SIG-M5 treated with dmso at 0.1 percent for 504 hours (cell line): ENCODE results near the gene CCAR1.
"Not testable (repeated sequence)": the region's sequence is repeated elsewhere in the genome, so short reads cannot be mapped to it uniquely, and the experiment has no call there.

ENCODE experiments used
- DNase-seq: peaks from one replicate; lab custom pipeline; 2025; ENCODE audit not compliant: unreplicated experiment; lab: John Stamatoyannopoulos, UW

CCAR1 gene

DNA sequence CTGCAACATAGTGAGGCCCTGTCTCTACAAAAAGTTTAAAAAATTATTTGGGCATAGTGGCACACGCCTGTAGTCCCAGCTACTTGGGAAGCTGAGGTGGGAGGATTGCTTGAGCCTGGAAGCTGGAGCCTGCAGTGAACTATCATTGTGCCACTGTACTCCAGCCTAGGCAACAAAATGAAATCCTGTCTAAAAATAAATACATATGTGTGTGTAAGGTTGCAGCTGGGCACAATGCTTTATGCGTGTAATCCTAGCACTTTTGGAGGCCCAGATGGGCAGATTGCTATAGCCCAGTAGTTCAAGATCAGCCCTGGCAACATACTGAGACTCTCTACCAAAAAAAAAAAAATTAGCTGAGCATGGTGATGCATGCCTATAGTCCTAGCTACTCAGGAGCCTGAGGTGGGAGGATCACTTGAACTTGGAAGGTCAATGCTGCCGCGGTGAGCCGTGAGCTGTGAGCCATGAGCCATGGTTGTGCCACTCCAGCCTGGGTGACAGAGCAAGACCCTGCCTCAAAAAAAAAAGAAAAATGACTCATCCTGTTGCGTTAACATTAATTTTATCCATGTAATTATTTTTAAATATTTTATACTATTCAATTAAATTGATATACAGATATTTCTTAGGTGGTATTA, 38.3 kb downstream of the CCAR1 start:
- DNase-seq, result no peak

GRCh38 chr10:68759967-68760366, 38.9 kb downstream of the CCAR1 start:
- no peak for DNase-seq

DNA sequence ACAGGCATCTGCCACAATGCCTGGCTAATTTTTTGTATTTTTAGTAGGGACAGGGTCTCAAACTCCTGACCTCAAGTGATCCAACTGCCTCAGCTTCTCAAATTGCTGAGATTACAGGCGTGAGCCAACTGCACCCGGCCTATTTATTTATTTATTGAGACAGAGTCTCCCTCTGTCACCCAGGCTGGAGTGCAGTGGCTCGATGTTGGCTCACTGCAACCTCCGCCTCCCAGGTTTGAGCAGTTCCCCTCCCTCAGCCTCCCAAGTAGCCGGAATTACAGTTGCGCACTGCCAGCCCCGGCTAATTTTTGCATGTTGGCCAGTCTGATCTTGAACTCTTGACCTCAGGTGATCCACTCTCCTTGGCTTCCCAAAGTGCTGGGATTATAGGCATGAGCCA, 46.4 kb downstream of the CCAR1 start:
- not testable (repeated sequence) for DNase-seq

DNA sequence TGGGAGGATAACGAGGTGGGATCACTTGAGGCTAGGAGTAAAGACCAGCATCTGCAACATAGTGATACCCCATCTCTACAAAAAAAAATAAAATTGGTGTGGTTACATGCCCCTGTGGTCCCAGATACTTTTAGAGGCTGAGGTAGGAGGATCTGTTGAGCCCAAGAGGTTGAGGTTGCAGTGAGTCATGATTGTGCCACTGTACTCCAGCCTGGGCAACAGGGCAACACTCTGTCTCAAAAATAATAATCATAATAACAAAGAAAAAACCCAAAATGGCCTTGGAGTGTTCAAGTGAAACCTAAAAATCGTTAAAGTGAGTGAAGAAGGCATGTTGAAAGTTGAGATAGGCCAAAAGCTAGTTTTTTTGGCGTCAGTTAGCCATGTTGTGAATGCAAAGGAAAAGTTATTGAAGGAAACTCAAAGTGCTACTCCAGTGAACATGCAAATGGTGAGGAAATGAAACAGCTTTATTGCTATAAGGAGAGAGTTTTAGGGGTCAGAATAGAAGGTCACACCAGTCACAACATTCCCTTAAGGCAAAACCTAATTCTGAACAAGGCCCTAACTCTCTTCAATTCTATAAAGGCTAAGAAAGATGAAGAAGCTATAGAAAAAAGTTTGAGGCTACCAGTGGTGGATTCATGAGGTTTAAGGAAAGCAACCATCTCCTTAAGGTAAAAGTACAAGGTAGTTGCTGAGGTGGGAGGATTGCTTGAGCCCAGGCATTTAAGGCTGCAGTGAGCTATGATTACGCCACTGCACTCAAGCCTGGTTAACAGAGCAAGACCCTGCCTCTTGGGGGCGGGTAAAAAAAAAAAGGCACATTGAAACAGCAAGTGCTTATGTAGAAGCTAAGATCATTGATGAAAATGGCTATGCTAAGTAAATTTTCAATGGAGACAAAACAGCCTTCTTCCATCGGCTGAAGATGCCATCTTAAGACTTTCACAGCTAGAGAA, 60.9 kb downstream of the CCAR1 start:
- DNase-seq, result no peak

DNA sequence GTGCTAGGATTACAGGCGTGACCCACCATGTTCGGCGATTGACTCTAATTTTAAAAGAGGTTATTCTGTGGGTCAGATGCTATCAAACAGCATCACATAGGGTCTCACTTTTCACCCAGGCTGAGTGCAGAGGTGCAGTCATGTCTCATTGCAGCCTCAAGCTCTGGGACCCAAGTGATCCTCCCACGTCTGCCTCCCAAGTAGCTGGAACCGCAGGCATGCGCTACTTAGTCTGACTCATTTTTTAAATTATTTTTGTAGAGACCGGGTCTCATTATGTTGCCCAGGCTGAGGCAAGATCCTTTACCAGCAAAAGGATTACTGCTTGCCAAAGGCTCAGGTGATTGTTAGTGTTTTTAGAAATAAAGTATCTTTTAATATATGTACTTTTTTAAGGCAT, 63.4 kb downstream of the CCAR1 start:
- DNase-seq, result no peak

- no peak for DNase-seq
Measured at GRCh38 chr10:68787813-68788212, 66.8 kb downstream of the CCAR1 start.

DNA sequence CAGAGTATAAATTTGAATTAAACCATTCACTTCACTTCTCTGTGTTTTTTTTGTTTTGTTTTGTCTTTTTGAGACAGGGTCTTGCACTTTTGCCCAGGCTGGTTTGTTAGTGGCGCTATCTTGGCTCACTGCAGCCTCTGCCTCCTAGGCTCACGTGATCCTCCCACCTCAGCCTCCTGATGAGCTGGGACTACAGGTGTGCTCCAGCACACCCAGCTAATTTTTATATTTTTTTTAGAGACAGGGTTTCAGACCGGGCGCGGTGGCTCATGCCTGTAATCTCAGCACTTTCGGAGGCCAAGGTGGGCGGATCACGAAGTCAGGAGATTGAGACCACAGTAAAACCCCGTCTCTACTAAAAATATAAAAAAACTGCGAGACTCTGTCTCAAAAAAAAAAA, 69.4 kb downstream of the CCAR1 start:
- no peak for DNase-seq

GRCh38 chr10:68792115-68792514, 71.1 kb downstream of the CCAR1 start:
- DNase-seq, result no peak

DNA sequence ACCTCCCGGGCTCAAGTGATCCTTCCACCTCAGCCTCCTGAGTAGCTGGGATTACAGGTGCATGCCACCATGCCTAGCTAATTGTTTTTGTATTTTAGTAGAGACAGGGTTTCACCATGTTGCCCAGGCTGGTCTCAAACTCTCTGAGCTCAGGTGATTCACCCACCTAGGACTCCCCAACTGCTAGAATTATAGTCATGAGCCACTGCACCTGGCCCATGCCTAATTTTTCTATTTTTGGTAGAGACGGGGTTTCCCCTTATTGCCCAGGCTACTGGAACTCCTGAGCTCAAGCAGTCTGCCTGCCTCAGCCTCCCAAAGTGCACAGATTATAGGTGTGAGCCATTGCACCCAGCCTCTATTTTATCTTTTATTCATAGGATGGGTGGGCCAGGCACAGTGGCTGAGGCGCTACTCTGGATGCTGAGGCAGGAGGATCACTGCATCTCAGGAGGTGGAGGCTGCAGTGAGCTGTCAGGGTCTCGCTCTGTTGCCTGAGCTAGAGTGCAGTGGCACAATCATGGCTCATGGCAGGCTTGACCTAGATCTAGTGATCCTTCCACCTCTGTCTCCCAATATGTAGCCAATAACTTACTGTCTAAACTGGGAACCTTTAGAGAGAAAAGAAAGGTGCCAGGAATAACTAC, 75.0 kb downstream of the CCAR1 start:
- no peak for DNase-seq

DNA sequence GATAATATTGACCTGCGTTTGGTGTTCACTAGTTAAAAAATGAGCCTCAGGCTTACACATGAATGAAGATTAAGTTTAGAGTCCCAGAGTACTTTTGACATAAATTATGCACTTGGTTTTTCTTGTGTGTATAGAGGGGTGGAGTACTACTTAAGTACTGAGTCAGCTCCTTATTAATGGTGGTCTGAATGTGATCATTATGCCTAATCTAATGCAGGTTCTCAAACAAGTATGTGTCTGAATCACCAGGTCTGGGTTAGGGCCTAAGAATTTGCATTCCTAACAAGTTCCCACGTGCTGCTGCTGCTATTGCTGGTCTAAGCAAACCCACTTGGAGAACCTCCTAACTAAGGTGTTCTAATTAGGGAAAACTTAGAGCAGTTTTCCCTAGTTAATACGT, 75.6 kb downstream of the CCAR1 start:
- DNase-seq, result no peak

- no peak for DNase-seq
Measured at GRCh38 chr10:68800211-68800610, 79.2 kb downstream of the CCAR1 start.

GRCh38 chr10:68804692-68805091, 83.7 kb downstream of the CCAR1 start:
- DNase-seq, result no peak

DNA sequence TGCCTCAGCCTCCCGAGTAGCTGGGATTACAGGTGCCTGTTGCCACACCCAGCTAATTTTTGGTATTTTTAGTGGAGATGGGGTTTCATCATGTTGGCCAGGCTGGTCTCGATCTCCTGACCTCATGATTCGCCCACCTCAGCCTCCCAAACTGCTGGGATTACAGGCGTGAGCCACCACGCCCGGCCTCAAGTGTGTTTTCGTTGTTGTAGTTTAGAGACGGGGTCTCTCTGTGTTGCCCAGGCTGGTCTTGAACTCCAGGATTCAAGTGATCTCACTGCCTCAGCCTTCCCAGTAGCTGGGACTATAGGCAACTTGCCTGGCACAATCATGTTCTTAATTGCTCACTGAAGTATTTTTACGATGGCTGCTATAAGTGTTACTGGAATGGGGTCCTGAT, 89.8 kb downstream of the CCAR1 start:
- not testable (repeated sequence) for DNase-seq

DNA sequence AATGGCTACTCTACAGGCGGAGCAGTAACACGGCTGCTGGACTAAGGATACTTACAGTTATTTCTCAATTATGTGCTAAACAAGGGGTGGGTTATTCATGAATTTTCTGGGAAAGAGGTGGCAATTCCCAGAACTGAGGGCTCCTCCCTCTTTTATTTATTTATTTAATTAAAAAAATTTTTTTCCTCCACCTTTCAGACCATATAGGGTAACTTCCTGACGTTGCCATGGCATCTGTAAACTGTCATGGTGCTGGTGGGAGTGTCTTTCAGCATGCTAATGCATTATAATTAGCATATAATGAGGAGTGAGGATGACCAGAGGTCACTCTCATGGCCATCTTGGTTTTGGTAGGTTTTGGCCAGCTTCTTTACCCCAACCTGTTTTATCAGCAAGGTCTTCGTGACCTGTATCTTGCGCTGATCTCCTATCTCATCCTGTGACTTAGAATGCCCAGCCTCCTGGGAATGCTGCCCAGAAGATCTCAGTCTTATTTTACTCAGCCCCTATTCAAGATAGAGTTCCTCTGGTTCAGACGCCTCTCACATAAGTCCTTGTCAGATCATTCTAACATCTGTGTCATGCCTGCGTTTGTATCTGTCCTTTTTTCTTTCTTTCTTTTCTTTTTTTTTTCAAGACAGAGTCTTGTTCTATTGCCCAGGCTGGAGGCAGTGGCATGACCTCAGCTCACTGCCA, 90.4 kb downstream of the CCAR1 start:
- no peak for DNase-seq

GRCh38 chr10:68812420-68812819, 91.4 kb downstream of the CCAR1 start:
- no peak for DNase-seq

- no peak for DNase-seq
Measured at GRCh38 chr10:68813559-68813958, 92.5 kb downstream of the CCAR1 start.

DNA sequence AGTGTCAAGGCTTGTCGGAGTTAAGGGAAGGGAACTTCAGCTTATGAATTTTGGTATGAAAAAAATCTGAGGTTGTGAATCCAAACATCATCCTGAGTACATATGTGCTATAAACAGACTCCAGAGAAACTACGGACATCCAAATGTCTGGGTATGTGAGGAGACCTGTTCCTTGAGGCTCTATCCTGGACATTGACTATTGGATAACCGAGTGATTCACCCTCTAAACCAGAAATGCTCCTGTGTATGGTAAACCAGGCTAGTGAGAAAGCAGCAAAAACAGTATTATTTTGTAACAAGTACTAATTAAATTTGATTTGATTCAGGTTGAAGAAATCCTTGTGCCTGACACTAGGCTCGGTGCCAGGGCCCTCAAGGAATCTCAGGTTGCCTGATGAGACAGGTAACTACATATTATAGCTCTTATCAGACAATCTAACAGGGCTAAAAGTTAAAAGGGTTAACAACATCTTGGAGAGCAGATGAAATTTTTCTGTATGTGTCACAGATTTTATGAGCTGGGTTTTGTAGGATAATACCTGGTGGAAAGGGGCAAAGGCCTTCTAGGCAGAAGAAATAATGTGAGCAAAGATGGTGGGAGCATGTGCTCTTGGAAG, 95.9 kb downstream of the CCAR1 start:
- DNase-seq, result no peak

- DNase-seq, result not testable (repeated sequence)
Measured at GRCh38 chr10:68820359-68820758, 99.3 kb downstream of the CCAR1 start.

GRCh38 chr10:68822626-68823025, 101.6 kb downstream of the CCAR1 start:
- DNase-seq, result not testable (repeated sequence)

DNA sequence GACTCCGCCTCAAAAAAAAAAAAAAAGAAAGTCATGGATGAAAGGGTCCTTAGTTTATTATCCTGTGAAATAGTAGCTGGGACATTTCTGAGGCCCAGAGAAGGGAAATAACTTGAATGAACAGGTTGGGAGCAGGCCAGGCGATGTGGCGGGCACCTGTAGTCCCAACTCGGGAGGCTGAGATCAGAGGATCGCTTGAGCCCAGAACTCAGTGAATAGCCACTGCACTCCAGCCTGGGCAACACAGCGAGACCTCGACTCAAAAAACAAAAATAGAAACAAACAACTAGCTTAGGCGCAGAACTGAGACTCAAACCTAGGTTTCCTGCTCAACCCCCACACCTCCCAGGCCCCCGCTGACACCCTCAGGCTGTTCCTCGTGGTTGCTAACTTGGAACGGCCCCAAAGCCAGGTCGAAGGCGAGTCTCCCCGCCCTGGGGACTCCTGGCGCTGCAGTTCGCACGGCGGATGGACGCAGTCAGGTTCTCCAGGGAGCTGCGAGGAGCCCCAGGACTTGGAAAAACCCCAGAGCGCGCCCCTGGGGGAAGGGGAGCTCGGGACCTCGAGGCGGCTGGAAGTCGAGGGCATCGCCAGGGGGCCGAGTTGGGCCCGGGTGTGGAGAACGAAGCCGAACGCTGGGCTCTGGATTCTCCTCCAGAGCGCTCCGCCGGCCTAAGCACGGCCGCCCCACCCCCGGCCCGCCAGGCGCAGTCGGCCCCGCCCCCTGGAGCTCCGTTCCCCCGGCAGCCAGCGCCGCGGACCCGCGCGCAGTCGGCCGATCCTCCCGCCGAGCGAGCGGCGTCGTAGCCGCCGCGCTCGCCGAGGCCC, 105.9 kb downstream of the CCAR1 start, which contains the start of gene STOX1:
Gene STOX1 (plus strand): TSS at position 768 of the 828 bp plus-strand sequence. CDS start 93 bp downstream, outside the sequence.
- peak; percentile 52 for DNase-seq
